ENCODE results near the gene CRACR2B.

The CRACR2B gene

GRCh38 chr11:859394-860131 lies 31.8 kb downstream of the CRACR2B start:
- H3K27me3 Mint-ChIP-seq: no peaks in the 10 kb centered on the region
- no peaks in the 10 kb centered on the region for H3K9me3 Mint-ChIP-seq
- peak overlapping the region; percentile 84 for H3K27ac Mint-ChIP-seq
- no peaks in the 10 kb centered on the region for H3K4me1 Mint-ChIP-seq
- no peak overlapping the region for H3K4me3 Mint-ChIP-seq
- H3K36me3 Mint-ChIP-seq: no peaks in the 10 kb centered on the region

DNA sequence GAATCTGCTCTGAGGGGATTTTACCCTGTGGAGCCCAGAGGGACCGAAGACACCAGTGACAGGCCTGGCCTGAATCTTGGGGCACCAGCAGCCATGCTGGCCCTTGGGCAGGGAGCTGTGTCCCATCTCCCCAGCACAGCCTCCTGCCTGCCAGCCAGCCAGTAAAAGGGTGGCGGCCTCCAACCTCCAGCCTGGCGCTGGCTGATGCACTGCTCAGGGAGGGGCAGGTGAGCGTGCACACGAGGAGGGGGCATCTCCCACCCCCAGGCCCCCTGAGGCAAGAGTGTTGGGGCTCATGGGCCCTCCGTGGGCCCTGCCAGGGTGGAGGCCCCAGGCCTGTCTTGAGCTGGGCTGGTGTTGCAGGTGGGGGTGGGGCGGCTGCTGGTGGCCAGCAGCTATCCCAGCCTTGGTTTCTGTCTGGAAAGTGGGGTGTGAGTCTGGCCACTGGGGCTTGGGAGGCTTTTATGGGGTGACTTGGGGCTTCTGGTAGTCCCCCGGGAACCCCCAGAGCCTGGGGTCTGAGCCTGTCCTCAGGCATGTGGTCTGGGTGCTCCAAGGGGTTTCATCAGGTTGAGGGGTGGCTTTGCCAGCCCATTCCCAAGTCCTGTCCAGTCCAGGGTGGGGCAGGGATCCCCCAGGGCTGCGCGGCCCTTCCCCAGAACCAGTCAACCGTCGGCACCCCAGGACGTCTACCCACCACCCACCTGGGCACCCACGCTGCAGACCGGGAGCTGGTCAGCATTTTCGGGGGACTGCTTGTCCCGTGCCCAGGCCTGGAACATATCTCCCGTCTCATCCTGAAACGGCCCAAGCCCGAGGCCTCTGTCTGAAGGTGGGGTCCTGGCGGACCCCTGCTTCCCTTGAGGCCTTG lies 32.8 kb downstream of the CRACR2B start:
- Mint-ChIP-seq H3K27ac (no peak overlapping the region), H3K36me3 (no peaks in the 10 kb centered on the region), H3K4me1 (no peaks in the 10 kb centered on the region), H3K4me3 (no peak overlapping the region), H3K27me3 (no peaks in the 10 kb centered on the region), H3K9me3 (no peaks in the 10 kb centered on the region)

- Mint-ChIP-seq H3K36me3 (no peaks in the 10 kb centered on the region), H3K4me3 (no peak overlapping the region)
Observed at GRCh38 chr11:861105-861479, 33.4 kb downstream of the CRACR2B start.

GRCh38 chr11:862081-862661 lies 34.5 kb downstream of the CRACR2B start:
- Mint-ChIP-seq H3K36me3 (no peaks in the 10 kb centered on the region), H3K4me1 (no peaks in the 10 kb centered on the region), H3K4me3 (no peak overlapping the region), H3K27me3 (no peaks in the 10 kb centered on the region), H3K9me3 (no peaks in the 10 kb centered on the region), H3K27ac (no peak overlapping the region)

More at GRCh38 chr11:861105-861479, 33.4 kb downstream of the CRACR2B start:
- no peaks in the 10 kb centered on the region for H3K27me3 Mint-ChIP-seq
- no peaks in the 10 kb centered on the region for H3K4me1 Mint-ChIP-seq
- H3K27ac Mint-ChIP-seq: no peak overlapping the region
- no peaks in the 10 kb centered on the region for H3K9me3 Mint-ChIP-seq

GRCh38 chr11:862696-863022 lies 34.9 kb downstream of the CRACR2B start:
- H3K4me3 Mint-ChIP-seq: no peak overlapping the region
- no peaks in the 10 kb centered on the region for H3K27me3 Mint-ChIP-seq
- no peak overlapping the region for H3K27ac Mint-ChIP-seq
- no peaks in the 10 kb centered on the region for H3K9me3 Mint-ChIP-seq
- H3K4me1 Mint-ChIP-seq: no peaks in the 10 kb centered on the region
- H3K36me3 Mint-ChIP-seq: no peaks in the 10 kb centered on the region

DNA sequence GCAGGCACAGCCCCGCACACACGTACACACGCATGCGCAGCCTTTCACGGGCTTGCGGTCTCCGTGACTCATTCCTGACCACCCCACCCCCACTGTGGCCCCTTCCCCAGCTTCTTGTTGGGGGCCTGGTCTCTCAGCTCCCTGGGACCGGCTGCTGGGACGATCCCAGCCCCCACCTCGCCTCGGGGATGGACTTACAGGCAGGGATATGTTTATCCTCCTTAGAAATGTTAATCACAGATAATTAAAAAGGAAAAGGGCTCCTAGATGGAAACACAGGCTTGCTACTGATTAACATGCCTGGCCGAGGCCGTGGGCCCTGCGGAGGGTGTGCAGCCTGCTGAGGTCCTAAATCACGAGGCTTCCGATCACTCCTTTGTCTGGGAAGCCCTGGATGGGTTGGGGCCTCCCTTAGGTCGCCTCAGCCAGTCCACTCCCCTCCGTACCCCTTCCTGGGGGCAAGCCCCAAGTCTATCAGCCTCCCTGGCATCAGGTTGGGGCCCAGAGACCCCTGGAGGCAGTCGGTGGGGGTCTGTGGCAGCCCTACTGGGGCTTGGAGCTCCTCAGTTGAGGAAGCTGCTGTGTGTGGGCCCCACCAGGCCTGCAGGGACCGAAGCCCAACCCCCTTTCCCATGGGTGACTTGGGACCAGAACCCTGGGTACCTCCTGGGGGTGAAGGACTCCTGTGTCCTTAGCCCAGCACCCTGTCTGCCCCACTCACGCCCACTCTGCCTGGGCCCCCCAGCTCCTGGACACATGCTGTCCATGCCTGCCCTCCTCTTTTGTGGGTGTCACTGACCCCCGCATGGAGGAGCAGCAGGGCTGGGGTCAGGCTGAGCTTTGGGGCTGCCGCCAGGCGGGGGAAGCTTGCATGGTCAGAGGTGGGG lies 35.5 kb downstream of the CRACR2B start:
- Mint-ChIP-seq H3K9me3 (no peaks in the 10 kb centered on the region), H3K4me1 (no peaks in the 10 kb centered on the region), H3K27ac (no peak overlapping the region), H3K27me3 (no peaks in the 10 kb centered on the region), H3K36me3 (no peaks in the 10 kb centered on the region), H3K4me3 (no peak overlapping the region)

- Mint-ChIP-seq H3K4me1 (no peaks in the 10 kb centered on the region), H3K9me3 (no peaks in the 10 kb centered on the region), H3K27ac (no peak overlapping the region), H3K36me3 (no peaks in the 10 kb centered on the region), H3K27me3 (no peaks in the 10 kb centered on the region), H3K4me3 (no peak overlapping the region)
Observed at GRCh38 chr11:863910-864827, 36.5 kb downstream of the CRACR2B start.

- H3K27me3 Mint-ChIP-seq: no peaks in the 10 kb centered on the region
- no peak overlapping the region for H3K27ac Mint-ChIP-seq
- H3K9me3 Mint-ChIP-seq: no peaks in the 10 kb centered on the region
- H3K4me1 Mint-ChIP-seq: no peaks in the 10 kb centered on the region
- H3K4me3 Mint-ChIP-seq: no peak overlapping the region
- H3K36me3 Mint-ChIP-seq: no peaks in the 10 kb centered on the region
Observed at GRCh38 chr11:864898-865297, 37.2 kb downstream of the CRACR2B start.

DNA sequence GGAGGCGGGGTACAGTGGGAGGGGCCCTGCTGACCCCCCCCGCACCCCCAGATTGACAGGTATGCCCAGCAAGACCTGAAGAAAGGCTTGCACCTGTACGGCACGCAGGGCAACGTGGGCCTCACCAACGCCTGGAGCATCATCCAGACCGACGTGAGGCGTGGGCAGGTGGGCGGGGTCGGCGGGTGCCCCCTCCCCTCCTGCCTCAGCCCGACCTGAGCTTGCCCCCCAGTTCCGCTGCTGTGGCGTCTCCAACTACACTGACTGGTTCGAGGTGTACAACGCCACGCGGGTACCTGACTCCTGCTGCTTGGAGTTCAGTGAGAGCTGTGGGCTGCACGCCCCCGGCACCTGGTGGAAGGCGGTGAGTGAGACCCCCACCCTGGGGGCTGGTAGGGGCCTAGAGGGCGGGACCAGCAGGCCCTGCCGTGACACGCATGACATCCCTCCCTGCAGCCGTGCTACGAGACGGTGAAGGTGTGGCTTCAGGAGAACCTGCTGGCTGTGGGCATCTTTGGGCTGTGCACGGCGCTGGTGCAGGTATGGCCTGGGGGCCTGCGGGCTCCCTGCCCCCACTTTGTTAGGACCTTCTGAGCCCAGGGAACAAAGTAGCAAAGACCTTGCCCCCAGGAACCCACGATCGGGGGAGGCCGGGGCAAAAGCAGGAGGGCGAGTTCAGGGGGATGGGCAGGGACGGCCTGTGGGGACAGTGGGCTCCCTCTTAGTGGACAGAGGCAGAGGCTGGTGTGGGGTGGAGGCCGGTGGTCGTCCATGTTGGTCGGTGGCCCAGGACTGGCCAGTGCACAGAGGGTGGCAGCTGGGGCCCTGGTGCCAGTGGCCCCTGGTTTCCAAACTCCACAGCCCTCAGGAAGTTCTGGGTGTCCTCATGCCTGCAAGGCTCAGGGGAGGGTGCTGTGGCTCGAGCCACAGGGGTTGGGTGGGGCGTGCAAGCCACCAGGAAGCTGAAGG lies 38.0 kb downstream of the CRACR2B start:
- Mint-ChIP-seq H3K9me3 (no peaks in the 10 kb centered on the region), H3K4me1 (no peaks in the 10 kb centered on the region), H3K27ac (no peak overlapping the region), H3K4me3 (peak overlapping the region; percentile 15), H3K27me3 (no peaks in the 10 kb centered on the region), H3K36me3 (no peaks in the 10 kb centered on the region)

DNA sequence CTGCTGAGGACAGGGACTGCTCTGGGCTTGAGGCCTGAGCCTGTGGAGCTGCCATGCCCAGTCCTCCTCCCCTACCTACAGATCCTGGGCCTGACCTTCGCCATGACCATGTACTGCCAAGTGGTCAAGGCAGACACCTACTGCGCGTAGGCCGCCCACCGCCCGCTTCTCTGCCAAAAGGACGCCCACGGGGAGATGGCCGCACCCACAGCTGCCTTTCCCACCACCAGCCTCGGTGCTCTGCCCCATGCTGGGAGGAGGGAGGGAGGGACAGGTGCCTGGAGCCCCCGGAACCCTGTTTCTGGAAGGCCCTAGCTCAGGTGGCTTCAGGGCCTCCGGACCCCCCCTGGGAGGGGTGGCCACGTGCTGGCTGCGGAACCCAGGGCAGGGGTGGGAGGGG lies 38.8 kb downstream of the CRACR2B start:
- H3K36me3 Mint-ChIP-seq: no peaks in the 10 kb centered on the region

DNA sequence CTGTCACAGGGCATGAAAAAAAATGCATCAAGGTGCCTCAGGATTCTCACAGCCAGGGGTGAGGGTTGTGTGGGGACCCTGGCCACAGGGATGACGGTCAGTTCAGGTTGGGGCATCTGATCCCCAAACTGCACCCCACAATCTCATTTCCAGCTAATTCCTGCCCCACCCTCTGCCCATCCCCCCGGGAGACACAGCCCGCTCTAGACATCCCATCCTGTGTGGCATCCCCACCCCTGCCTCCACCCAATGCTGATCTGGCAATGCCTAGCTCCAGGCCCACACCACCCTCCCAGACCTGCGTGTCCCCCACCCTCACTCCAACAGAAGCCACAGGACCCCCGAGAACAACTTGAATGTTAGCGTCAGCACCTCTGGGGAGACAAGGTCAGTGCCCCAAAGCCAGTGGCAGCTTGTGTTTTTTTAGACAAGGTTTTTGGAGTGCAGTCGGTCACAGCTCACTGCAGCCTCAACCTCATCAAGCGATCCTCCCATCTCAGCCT lies 40.2 kb downstream of the CRACR2B start:
- Mint-ChIP-seq H3K27me3 (no peaks in the 10 kb centered on the region), H3K27ac (no peak overlapping the region), H3K4me3 (no peak overlapping the region), H3K36me3 (no peaks in the 10 kb centered on the region), H3K4me1 (no peaks in the 10 kb centered on the region), H3K9me3 (no peaks in the 10 kb centered on the region)

More for the DNA sequence above, 38.8 kb downstream of the CRACR2B start:
- Mint-ChIP-seq H3K4me1 (no peaks in the 10 kb centered on the region), H3K27ac (no peak overlapping the region), H3K4me3 (no peak overlapping the region), H3K9me3 (no peaks in the 10 kb centered on the region), H3K27me3 (no peaks in the 10 kb centered on the region)

DNA sequence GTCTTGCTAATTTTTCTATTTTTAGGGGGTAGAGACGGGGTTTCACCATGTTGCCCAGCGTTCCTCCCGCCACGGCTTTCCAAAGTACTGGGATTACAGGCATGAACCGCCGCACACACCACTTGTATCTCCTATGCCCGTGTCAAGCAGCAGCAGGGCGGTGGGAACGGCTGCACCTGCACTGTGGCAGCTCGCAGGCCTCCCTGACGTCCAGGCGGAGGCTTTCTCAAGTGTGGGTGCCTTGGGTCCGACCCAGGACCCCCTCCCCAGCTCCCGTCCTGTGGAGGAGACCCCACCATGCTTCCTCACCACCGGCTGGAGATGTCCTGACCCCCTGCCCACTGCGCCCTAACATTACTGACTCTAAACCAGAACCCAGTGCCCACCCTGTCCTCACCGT lies 40.7 kb downstream of the CRACR2B start:
- no peak overlapping the region for H3K27ac Mint-ChIP-seq
- no peaks in the 10 kb centered on the region for H3K4me1 Mint-ChIP-seq
- H3K4me3 Mint-ChIP-seq: no peak overlapping the region
- H3K9me3 Mint-ChIP-seq: no peaks in the 10 kb centered on the region
- no peaks in the 10 kb centered on the region for H3K36me3 Mint-ChIP-seq
- no peaks in the 10 kb centered on the region for H3K27me3 Mint-ChIP-seq

- Mint-ChIP-seq H3K36me3 (peaks cover 2% of the 10 kb centered on the region), H3K4me1 (no peaks in the 10 kb centered on the region), H3K4me3 (no peak overlapping the region), H3K27me3 (no peaks in the 10 kb centered on the region), H3K27ac (no peak overlapping the region), H3K9me3 (no peaks in the 10 kb centered on the region)
Observed at GRCh38 chr11:868802-869201, 41.1 kb downstream of the CRACR2B start.
